ENCODE data around the gene SYCP3.

The SYCP3 gene

GRCh38 chr12:101738920-101739665, at the start of gene SYCP3:
SYCP3 (minus strand) TSS chr12:101739462; CDS start chr12:101737935, 1,527 bp downstream.
- no peak for DNase-seq

GRCh38 chr12:101785671-101786070, 46.4 kb upstream of the SYCP3 start:
- no peak for DNase-seq

GRCh38 chr12:101784376-101784775, 45.1 kb upstream of the SYCP3 start:
- DNase-seq: no peak

GRCh38 chr12:101783838-101784237, 44.6 kb upstream of the SYCP3 start:
- DNase-seq: no peak

GRCh38 chr12:101783150-101783549, 43.9 kb upstream of the SYCP3 start:
- DNase-seq: no peak

- DNase-seq: no peak
These were observed 43.0 kb upstream of the SYCP3 start for GRCh38 chr12:101782273-101782731.

- DNase-seq: no peak
These were observed 42.6 kb upstream of the SYCP3 start for GRCh38 chr12:101781834-101782233.

GRCh38 chr12:101780599-101780998, 41.3 kb upstream of the SYCP3 start:
- no peak for DNase-seq

- no peak for DNase-seq
These were observed 40.4 kb upstream of the SYCP3 start for GRCh38 chr12:101779626-101780025.

GRCh38 chr12:101779200-101779599, 39.9 kb upstream of the SYCP3 start:
- DNase-seq: no peak

- DNase-seq: no peak
These were observed 38.7 kb upstream of the SYCP3 start for GRCh38 chr12:101777978-101778377.

- DNase-seq: no peak
These were observed 38.2 kb upstream of the SYCP3 start for GRCh38 chr12:101777485-101777884.

GRCh38 chr12:101775816-101776215, 36.6 kb upstream of the SYCP3 start:
- no peak for DNase-seq

GRCh38 chr12:101773650-101774162, 34.4 kb upstream of the SYCP3 start:
- peak; percentile 60 for DNase-seq

GRCh38 chr12:101772012-101772775, 32.9 kb upstream of the SYCP3 start:
- DNase-seq: no peak

- DNase-seq: no peak
These were observed 30.6 kb upstream of the SYCP3 start for GRCh38 chr12:101769865-101770264.

- DNase-seq: no peak
These were observed 29.5 kb upstream of the SYCP3 start for GRCh38 chr12:101768781-101769180.

- DNase-seq: no peak
These were observed 28.3 kb upstream of the SYCP3 start for GRCh38 chr12:101767537-101767936.

- DNase-seq: no peak
These were observed 25.0 kb upstream of the SYCP3 start for GRCh38 chr12:101764051-101764792.

- DNase-seq: no peak
These were observed 24.1 kb upstream of the SYCP3 start for GRCh38 chr12:101763246-101763931.

GRCh38 chr12:101761781-101762180, 22.5 kb upstream of the SYCP3 start:
- DNase-seq: no peak

- no peak for DNase-seq
These were observed 22.1 kb upstream of the SYCP3 start for GRCh38 chr12:101761350-101761749.

Measured in activated T-cell treated with anti-CD3 and anti-CD28 coated beads for 4 hours (primary cell).